Stimulated activated CD4-positive, alpha-beta T cell treated with anti-CD3 and anti-CD28 coated beads, Interleukin-1b, Interleukin-23, amount 100 ng/mL, for 24 hours (primary cell): ENCODE measurements around the gene AZU1.
"Not testable (repeated sequence)": the region's sequence is repeated elsewhere in the genome, so short reads cannot be mapped to it uniquely, and the experiment has no call there.

ENCODE experiments used
- DNase-seq, 4 experiments: peaks; one replicate each; pipeline ENCODE4 v3.0.0-alpha.2; 2020; ENCODE audit warnings: low read depth in 4 of 4, low spot score in 1 of 4

The AZU1 gene

DNA sequence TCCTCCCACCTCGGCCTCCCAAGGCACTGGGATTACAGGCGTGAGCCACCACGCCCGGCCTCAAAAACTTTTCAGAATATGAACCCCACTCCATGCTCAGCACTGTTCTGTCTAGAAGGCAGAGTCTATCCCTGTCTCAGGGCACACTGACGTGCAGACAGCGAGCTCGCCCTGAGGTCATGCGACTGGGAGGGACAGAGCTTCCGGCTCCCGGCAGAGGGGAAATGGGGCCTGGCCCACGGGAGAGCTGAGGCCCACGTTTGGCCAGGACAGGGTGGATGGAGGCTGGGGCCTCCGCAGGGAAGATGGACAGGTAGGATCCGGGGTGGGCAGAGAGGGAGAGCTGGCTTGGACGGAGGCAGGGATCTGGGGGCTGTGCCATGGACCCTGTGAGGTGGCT, 2.8 kb upstream of the AZU1 start:
- no peak for DNase-seq

DNA sequence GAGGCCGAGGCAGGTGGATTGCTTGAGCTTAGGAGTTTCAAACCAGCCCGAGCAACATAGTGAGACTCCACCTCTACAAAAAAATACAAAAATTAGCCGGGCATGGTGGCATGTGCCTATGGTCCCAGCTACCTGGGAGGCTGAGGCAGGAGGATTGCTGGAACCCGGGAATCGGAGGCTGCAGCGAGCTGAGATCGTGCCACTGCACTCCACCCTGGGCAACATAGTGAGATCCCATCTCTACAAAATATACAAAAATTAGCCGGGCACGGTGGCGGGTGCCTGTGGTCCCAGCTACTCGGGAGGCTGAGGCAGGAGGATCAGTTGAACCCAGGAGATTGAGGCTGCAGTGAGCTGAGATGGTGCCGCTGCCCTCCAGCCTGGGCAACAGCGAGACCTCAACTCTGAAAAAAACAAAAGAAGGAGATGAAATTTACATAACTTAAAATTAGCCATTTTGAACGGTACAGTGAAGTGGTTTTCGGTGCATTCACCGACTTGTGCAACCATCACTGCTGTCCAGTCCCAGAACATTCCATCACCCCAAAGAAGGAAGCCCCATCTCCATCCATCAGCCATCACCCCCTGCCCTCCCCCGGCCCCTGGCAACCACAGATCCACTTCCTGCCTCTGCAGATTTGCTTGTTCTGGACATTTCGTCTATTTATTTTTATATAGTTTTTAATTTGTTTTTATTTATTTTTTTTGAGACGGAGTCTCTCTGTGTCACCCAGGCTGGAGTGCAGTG, 1.6 kb upstream of the AZU1 start:
- no peak for DNase-seq

DNA sequence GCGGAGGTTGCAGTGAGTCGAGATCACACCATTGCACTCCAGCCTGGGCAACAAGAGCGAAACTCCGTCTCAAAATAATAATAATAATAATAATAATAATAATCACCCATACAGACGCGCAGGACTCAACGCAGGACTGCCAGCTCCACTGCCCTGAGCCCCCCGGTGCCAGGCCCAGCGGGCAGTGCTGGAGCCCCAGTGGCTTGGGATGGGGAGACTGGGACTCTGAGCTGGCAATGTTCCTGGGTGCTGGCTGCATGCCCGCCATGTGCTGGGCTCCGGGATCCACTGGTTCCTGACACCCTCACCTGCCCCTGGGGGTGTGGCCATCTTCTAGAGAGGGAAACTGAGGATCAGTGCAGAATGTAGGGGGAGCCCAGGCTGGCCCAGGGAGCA, 325 bp upstream of the AZU1 start:
- no peak for DNase-seq

DNA sequence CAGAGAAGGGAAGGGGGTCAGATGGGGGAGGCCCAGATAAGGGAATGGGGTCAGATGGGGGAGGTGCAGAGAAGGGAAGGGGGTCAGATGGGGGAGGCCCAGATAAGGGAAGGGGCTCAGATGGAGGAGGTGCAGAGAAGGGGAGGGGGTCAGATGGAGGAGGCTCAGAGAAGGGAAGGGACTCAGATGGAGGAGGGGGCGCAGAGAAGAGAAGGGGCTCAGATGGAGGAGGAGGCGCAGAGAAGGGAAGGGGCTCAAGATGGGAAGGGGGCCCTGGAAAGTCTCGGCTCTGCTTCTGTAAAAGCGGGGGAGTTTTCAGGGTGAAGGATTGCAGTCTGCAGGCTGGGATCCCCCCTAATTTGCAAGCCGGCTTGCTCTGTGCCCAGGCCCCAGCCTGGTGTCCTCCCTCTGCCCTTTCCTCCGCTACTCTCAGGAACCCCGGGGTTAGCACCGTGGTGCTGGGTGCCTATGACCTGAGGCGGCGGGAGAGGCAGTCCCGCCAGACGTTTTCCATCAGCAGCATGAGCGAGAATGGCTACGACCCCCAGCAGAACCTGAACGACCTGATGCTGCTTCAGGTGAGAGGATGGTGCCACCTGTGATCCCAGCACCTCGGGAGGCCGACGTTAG, 1.6 kb downstream of the AZU1 start:
- DNase-seq = no peak

DNA sequence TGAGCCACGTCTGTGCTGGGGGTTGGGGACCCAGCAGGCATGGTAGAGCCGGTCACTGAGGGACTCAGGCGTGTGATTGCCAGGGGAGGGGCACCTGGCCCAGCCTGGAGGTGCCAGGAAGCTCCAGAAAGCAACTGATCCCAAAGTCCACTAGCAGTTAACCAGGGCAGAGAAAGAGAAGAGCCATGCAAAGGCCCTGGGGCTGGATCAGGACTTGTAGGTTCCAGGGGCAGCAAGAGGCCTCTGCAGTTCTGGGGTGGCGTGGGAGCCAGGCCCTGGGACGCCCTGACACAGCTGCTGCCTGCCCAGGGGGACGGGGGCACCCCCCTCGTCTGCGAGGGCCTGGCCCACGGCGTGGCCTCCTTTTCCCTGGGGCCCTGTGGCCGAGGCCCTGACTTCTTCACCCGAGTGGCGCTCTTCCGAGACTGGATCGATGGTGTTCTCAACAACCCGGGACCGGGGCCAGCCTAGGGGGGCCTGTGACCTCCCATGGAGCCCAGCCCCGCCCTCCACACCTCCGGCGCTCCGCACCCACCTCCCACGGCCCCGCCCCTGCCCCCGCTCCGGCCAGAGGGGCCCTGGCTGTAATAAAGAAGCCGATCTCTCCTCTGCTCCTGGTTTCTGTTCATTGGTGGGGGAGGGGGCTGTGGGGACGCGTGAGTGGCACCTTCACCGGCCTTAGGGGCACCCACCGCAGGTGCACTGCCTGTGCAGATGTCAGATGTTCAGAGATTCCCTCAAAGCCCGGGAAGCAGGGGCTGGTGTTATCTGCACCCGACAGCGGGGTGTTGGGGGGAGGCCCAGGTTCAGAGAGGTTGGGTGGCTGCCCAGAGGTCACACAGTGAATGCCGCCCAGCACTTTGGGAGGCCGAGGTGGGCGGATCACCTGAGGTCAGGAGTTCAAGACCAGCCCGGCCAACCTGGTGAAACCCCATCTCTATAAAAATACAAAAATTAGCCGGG, 4.1 kb downstream of the AZU1 start:
- no peak for DNase-seq

DNA sequence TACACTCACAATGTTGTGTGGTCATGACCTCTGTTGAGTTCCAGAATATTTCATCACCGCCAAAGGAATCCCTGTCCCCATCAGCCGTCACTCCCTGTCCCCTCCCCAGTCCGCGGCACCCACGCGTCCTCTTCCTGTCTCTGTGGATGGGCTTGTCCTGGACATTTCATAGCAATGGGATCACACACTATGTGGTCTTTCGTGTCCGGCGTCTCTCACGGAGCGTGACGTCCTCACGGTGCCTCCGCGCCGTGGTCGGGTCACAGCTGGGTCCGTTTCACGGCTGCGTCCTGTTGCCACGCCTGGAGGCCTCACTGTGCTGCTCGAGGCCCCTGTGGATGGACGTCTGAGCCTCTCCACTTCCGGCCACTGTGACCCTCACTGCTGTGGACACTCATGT, 6.6 kb downstream of the AZU1 start:
- DNase-seq = no peak

DNA sequence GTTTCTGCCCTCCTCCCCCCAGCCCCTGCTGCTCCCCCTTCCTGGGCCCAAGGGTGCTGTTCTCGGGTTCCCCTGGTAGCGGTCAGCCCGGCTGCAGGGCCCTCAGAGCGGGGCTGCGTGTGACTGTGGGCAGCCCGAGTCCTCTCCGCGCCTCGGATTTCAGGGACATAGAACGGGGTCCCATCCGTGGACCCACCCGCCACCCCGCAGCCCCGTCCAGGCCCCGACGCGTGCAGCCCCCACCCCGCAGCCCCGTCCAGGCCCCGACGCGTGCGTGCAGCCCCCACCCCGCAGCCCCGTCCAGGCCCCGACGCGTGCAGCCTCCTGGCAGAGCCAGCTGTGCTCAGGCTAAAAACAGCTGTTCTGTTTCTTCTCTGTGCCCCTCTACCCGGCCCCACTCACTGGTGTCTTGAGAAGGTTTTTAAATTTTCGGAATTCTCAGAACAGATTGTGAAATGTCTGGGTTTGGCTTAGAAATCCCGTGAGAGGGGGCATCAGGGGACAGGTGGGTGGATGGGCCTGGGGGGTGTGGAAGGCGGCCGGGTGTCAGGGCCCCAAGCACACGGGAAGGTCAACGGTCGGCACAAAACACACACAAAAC, 7.7 kb downstream of the AZU1 start:
- no peak for DNase-seq

DNA sequence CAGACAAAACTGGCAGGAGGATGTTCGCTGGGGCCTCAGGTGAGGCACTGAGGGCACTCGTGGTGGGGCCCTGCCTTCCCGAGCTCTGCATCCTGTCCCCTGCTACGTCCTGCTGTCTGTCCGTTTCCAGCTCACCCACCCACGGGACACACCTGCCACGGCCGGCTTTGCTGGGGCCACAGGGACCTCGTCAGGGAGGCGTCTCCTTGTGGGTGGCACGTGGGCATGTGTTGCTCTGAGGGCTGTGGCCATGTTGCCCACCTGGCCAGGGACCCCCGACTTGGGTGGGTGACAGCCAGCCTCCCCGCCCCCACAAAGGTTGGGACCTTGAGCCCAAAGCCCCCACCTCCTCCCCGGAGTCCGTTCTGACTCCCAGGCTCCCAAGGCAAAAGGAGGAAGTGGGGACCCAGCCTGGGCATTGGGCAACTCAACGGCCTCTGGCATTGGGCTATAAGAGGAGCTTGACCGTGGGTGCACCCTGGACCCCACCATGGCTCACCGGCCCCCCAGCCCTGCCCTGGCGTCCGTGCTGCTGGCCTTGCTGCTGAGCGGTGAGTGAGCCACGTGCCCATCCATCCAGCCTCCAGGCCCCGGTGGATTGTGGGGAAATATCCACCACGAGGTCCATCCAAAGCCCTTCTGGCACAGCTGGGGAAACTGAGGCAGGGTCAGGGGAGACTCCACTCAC, 13.0 kb downstream of the AZU1 start, which contains the start of gene PRTN3:
TSS of gene PRTN3 (plus strand) at position 481 of the 688 bp plus-strand sequence. CDS start at position 491, 10 bp downstream.
- DNase-seq = no peak

DNA sequence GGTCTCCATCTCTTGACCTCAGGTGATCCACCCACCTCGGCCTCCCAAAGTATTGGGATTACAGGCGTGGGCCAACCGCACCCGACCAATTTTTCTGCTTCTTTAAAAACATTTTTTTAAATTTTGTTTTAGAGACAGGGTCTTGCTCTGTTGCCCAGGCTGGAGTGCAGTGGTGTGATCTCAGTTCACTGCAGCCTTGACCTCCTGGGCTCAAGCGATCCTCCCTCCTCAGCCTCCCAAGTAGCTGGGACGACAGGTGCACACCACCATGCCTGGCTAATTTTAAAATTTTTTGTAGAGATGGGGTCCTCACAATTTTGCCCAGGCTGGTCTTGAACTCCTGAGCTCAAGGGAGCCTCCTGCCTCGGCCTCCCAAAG, 15.2 kb downstream of the AZU1 start:
- DNase-seq = not testable (repeated sequence)

DNA sequence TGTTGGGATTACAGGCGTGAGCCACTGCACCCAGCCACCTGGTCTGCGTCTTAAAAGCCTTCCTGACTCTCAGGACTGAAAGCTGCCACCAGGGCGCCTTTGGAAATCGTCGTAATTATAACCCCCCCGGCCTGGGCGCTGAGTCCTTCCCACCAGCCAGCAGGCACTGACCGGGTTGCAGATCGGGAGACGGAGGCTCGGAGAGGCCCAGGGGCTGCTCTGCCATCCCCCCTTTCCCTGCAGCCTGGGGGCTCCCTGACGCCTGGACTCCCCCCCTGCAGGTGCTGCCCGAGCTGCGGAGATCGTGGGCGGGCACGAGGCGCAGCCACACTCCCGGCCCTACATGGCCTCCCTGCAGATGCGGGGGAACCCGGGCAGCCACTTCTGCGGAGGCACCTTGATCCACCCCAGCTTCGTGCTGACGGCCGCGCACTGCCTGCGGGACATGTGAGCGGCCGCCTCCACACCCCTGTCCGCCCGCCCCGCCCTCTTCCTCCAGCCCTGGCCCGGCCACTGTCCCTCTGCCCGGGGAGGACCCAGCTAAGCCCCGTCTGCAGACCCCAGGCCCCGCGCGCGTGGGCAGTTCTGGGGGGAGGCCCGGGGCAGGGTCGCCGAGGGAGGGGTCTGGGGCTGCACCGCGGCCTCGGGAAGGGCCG, 15.7 kb downstream of the AZU1 start:
- no peak for DNase-seq

DNA sequence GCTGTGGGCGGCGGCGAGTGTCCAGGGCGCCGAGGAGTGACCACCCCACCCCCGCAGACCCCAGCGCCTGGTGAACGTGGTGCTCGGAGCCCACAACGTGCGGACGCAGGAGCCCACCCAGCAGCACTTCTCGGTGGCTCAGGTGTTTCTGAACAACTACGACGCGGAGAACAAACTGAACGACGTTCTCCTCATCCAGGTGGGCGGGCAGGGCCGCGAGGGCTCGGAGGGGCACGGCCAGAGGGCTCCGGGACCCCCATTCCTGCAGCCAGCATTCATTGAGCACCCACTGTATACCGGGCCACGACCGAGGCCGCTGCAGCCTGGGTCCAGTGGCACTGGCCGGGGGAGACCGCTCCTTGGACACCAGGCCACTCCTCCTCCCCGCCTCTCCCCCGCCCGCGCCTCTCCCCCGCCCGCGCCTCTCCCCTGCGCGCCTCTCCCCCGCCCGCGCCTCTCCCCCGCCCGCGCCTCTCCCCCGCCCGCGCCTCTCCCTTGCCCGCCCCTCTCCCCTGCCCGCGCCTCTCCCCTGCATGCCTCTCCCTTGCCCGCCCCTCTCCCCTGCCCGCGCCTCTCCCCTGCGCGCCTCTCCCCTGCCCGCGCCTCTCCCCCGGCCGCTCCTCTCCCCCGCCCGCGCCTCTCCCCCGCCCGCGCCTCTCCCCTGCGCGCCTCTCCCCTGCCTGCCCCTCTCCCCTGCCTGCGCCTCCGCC, 16.4 kb downstream of the AZU1 start:
- no peak for DNase-seq

DNA sequence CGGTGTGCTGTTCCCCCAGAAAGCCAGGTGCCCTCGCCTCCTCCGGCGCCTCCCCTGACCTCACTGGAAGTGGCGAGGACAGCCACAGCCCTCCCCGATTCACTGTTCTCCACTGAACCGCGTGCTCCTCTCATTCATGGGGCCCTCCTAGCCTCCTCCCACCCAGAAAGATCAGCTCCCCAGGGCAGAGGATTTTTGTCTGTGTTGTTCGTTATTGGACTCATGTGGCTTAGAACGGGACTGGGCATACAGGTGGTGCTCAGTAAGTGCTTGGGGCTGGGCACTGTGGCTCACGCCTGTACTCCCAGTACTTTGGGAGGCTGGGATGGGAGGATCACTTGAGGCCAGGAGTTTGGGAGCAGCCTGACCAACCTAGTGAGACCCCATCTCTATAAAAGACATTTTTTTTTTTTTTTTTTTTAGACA, 16.9 kb downstream of the AZU1 start:
- DNase-seq = no peak

DNA sequence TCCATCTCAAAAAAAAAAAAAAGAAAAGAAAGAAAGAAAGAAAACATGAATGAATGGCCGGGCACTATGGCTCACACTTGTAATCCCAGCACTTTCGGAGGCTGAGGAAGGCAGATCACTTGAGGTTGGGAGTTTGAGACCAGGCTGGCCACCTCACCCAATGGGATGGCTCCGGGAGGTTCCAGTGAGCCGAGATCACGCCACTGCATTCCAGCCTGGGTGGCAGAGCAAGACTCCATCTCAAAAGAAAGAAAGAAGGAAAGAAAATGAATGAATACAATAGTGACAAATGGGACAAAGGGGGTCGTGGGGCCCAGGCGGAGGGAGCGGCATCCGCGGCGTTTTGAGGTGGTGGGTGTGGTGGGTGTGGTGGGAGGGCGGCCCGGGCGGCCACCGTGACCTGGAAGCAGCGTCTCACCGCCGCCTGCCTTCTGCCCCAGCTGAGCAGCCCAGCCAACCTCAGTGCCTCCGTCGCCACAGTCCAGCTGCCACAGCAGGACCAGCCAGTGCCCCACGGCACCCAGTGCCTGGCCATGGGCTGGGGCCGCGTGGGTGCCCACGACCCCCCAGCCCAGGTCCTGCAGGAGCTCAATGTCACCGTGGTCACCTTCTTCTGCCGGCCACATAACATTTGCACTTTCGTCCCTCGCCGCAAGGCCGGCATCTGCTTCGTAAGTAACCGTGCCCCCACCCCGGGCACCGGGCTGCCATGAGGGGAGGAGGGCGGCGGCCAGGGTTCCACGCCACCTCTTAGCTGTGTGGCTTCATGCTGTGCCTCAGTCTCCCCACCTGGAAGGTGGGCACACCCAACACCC, 18.3 kb downstream of the AZU1 start:
- DNase-seq = no peak

DNA sequence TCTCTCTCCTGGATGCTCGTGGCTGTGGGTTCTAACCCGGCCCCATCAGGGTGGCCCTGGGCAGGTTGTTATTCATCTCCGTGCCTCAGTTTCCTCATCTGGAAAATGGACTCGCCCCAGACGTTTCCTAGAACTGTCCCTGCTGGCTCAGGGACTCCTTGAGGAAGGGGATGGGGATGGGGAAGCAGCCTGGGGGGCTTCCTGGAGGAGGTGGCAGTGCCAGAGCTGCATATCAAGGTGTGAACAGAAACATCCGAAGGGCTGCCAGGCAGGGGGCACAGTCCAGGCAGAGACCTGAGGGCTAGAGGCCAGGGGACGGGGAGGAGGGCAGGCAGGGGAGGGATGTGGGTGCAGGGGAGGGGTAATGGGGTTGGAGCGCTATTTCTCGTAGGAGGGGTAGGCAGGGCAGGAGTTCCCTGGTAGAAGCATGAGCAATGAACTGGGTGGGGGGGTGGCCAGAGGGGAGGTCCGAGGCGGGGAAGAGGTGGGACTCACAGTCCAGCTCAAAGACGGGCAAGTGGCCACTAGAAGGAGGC, 20.8 kb downstream of the AZU1 start:
- DNase-seq = no peak

DNA sequence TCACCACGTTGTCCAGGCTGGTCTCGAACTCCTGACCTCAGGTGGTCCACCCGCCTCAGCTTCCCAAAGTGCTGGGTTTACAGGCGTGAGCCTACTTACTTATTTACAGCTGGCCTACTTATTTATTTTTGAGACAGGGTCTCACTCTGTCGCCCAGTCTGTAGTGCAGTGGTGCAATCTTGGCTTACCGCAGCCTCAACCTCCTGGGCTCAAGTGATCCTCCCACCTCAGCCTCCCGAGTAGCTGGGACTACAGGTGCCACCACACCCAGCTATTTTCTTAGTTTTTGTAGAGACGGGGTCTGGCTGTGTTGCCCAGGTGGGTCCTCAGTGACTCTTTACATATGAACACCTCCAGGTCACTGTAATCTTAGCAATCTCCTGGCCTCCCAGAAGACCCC, 21.6 kb downstream of the AZU1 start:
- DNase-seq = not testable (repeated sequence)

DNA sequence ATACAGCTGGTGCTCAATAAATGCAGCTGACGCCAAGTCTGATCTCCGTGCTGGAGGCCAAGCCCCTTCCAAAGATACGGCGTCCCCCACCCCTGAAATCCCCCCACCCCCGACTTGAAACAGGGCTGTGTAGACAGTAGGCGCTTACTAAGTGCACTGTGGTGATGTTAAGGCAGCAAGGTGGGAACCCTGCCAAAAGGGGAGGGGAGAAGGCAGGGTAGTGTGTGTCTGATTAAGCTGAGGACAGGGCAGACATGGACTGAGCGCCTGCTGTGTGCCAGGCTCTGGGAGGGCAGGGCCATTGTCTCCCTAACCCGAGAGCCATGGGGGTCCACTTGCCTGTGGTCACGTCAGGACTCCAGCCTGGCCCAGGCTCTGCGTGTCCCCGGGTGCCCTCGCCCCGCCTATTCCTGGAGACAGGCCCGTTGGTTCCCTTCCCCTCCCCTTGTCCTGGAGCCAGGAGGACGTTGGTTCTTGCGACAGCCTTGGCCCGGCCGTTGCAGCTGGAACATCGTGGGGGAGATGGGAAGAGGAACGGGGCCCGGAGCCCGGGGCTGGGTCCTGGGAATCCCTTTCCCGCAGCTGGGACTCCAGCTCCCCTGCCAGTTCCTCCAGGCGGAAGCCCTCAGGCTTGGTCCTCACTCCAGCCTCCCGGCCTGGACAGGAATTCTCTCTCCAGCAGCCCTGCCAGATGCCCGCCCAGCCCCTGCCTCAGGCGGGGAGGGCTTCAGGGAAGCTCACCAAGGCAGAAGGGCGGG, 22.8 kb downstream of the AZU1 start:
- DNase-seq = no peak

DNA sequence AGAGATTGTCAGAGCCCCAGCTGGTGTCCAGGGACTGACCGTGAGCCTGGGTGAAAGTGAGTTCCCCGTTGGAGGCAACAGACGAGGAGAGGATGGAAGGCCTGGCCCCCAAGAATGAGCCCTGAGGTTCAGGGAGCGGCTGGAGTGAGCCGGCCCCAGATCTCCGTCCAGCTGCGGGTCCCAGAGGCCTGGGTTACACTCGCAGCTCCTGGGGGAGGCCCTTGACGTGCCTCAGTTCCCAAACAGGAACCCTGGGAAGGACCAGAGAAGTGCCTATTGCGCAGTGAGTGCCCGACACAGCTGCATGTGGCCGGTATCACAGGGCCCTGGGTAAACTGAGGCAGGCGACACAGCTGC, 23.3 kb downstream of the AZU1 start:
- DNase-seq = no peak
